Measurements from ENCODE around the gene RABL3. TPM values are rescaled to one million over a fixed set of nuclear protein-coding genes. Genes with fewer than 3 reads are reported as not detected.

RABL3 gene
- total and polyA plus RNA-seq, 8 donors: 2.0 to 27.7 (median 9.4) TPM

- peak in 1 of 2 donors; percentile 27 for DNase-seq
- Histone ChIP-seq H3K36me3 (peaks cover 6 to 63% (median 45%) of the 10 kb centered on the region in 4 donors), H3K4me3 (no peak overlapping the region), H3K27ac (no peak overlapping the region), H3K4me1 (peaks cover 0 to 6% (median 2%) of the 10 kb centered on the region in 4 donors), H3K27me3 (no peaks in the 10 kb centered on the region), H3K9me3 (no peaks in the 10 kb centered on the region)
- no peak for TF ChIP-seq POLR2AphosphoS5 (IDR thresholded peaks at IDR 0.05)
- TF ChIP-seq EP300 (IDR thresholded peaks at IDR 0.05): no peak
- TF ChIP-seq POLR2A (IDR thresholded peaks at IDR 0.05): no peak
- no peak for TF ChIP-seq CTCF (IDR thresholded peaks at IDR 0.05)
- WGBS, 5 donors: 81 to 89% (median 89%) methylated on average over 13 of the region's 13 CpGs
- intact Hi-C loops (cut with DNase I; ENCODE audit: low total_unique reads): no loop called here
These were observed 38.7 kb upstream of the RABL3 start for GRCh38 chr3:120780977-120781376.

GRCh38 chr3:120778776-120779175, 36.5 kb upstream of the RABL3 start:
- 89 to 98% (median 95%) methylated on average over 3 of the region's 3 CpGs for WGBS, 5 donors
- intact Hi-C loops (cut with DNase I; ENCODE audit: low total_unique reads): no loop called here
- Histone ChIP-seq H3K4me1 (no peaks in the 10 kb centered on the region), H3K27me3 (no peaks in the 10 kb centered on the region), H3K36me3 (peaks cover 6 to 74% (median 57%) of the 10 kb centered on the region in 4 donors), H3K27ac (no peak overlapping the region), H3K4me3 (no peak overlapping the region), H3K9me3 (no peaks in the 10 kb centered on the region)
- DNase-seq: no peak
- TF ChIP-seq CTCF (IDR thresholded peaks at IDR 0.05) (no peak), POLR2A (IDR thresholded peaks at IDR 0.05) (no peak), POLR2AphosphoS5 (IDR thresholded peaks at IDR 0.05) (no peak), EP300 (IDR thresholded peaks at IDR 0.05) (no peak)

- Histone ChIP-seq H3K4me1 (peaks cover 0 to 3% (median 0%) of the 10 kb centered on the region in 4 donors), H3K4me3 (no peak overlapping the region), H3K27ac (no peak overlapping the region), H3K9me3 (no peaks in the 10 kb centered on the region), H3K27me3 (no peaks in the 10 kb centered on the region), H3K36me3 (peaks cover 0 to 75% (median 58%) of the 10 kb centered on the region in 4 donors)
- 88 to 96% (median 91%) methylated on average over 3 to 4 of the region's 4 CpGs for WGBS, 5 donors
- DNase-seq: no peak
- intact Hi-C loops (cut with DNase I; ENCODE audit: low total_unique reads): no loop called here
- TF ChIP-seq POLR2AphosphoS5 (IDR thresholded peaks at IDR 0.05) (no peak), EP300 (IDR thresholded peaks at IDR 0.05) (no peak), POLR2A (IDR thresholded peaks at IDR 0.05) (no peak), CTCF (IDR thresholded peaks at IDR 0.05) (no peak)
These were observed 33.1 kb upstream of the RABL3 start for GRCh38 chr3:120775411-120775810.

DNA sequence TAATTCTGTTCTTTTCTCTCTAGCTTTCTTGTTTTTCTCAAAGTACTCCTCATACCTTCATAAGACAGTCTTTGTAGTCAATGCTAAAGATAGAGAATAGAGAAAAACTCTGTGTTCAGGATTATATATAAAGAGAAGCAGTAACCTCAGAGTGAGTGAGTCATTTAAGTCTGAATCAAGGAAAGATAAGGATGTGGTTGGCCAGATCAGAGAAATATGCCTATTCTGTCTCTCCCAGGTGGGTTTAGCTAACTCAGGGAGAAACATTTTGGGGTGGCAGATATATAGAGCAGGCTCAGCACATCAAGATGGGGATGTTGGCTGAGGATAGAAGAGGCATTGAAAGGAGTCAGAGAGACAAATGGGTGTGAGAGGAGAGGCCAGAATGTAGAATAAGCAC, 31.6 kb upstream of the RABL3 start:
- H3K4me1 ChIP-seq: peaks cover 0 to 3% (median 0%) of the 10 kb centered on the region in 4 donors
- no peak overlapping the region for H3K27ac ChIP-seq
- no peak overlapping the region for H3K4me3 ChIP-seq
- DNase-seq: no peak
- intact Hi-C loops (cut with DNase I; ENCODE audit: low total_unique reads): no loop called here
- peaks cover 0 to 62% (median 54%) of the 10 kb centered on the region in 4 donors for H3K36me3 ChIP-seq
- TF ChIP-seq POLR2A (IDR thresholded peaks at IDR 0.05) (no peak), CTCF (IDR thresholded peaks at IDR 0.05) (no peak)
- H3K27me3 ChIP-seq: no peaks in the 10 kb centered on the region
- no peaks in the 10 kb centered on the region for H3K9me3 ChIP-seq
